ENCODE data around the gene PALD1. TPM values are rescaled to one million over a fixed set of nuclear protein-coding genes. Genes with fewer than 3 reads are reported as not detected.
A peak's percentile ranks its signal among the peaks of the same experiment; 100 is the strongest.

PALD1 gene
- total and polyA plus RNA-seq, 2 of the 4 experiments (the other 2 are of a cell fraction): 0.12 to 0.18 TPM

GRCh38 chr10:70444744-70445143, 33.8 kb upstream of the PALD1 start:
- Histone ChIP-seq H3K27ac (ENCODE audit: insufficient read depth, low read length) (no peak overlapping the region), H3K14ac (replicated peaks; ENCODE audit: low read depth, low read length) (no peak overlapping the region), H3K56ac (ENCODE audit: extremely low read depth, insufficient read depth, low read length) (no peak overlapping the region), H3K4me1 (ENCODE audit: control insufficient read depth, insufficient read depth, low read length) (peaks cover 2% of the 10 kb centered on the region; the same call in 1 of the 2 replicates), H4K91ac (ENCODE audit: insufficient read depth, low read depth, low read length) (no peak overlapping the region), H2AK9ac (replicated peaks; ENCODE audit: low read depth, low read length, poor library complexity) (no peak overlapping the region), H4K8ac (ENCODE audit: low read depth in 2 of 2, low read length in 2 of 2) (no peak overlapping the region), H3K4me3 (ENCODE audit: insufficient read depth, low read depth, low read length) (no peak overlapping the region), H3K18ac (ENCODE audit: low read depth, low read length) (no peak overlapping the region), H3K27me3 (ENCODE audit: control insufficient read depth, insufficient read depth, low read length) (peaks cover 46% of the 10 kb centered on the region), H3K4me2 (ENCODE audit: low read depth, low read length) (no peak overlapping the region), H2BK5ac (ENCODE audit: low read depth, low read length, poor library complexity, severe bottlenecking) (no peak overlapping the region), H3K4ac (ENCODE audit: low read depth, low read length) (no peak overlapping the region), H3K9me3 (ENCODE audit: control insufficient read depth, insufficient read depth, low read length) (no peaks in the 10 kb centered on the region; the same call in 1 of the 2 replicates), H3K36me3 (ENCODE audit: control insufficient read depth, insufficient read depth, low read length) (no peaks in the 10 kb centered on the region), H4K5ac (ENCODE audit: low read depth, low read length) (no peak overlapping the region), H2AFZ (replicated peaks; ENCODE audit: low read length, poor library complexity) (no peak overlapping the region), H2AK5ac (ENCODE audit: low read depth, low read length) (no peak overlapping the region), H3K23ac (ENCODE audit: low read depth, low read length) (no peak overlapping the region), H2BK120ac (ENCODE audit: low read depth, low read length) (no peak overlapping the region), H4K20me1 (ENCODE audit: insufficient read depth, low read length) (peaks cover 11% of the 10 kb centered on the region), H3K9ac (ENCODE audit: low read depth, low read length) (no peak overlapping the region), H2BK20ac (ENCODE audit: low read depth, low read length) (no peak overlapping the region), H3K9me1 (ENCODE audit: insufficient read depth, low read length) (no peaks in the 10 kb centered on the region), H3K79me1 (ENCODE audit: low read depth in 1 of 2, low read length in 2 of 2) (no peaks in the 10 kb centered on the region), H2BK15ac (ENCODE audit: low read depth, low read length) (no peak overlapping the region)
- TF ChIP-seq RCOR1 (IDR thresholded peaks at IDR 0.05; ENCODE audit: insufficient replicate concordance, low read length) (no peak), MAZ (IDR thresholded peaks at IDR 0.05; ENCODE audit: borderline replicate concordance, low read depth, low read length) (no peak), POLR2A (IDR thresholded peaks at IDR 0.05; ENCODE audit: low read depth, low read length) (no peak), FOS (IDR thresholded peaks at IDR 0.05; ENCODE audit: low read depth, low read length) (no peak), MAFK (IDR thresholded peaks at IDR 0.05; ENCODE audit: low read depth, low read length) (no peak), BHLHE40 (IDR thresholded peaks at IDR 0.05; ENCODE audit: low read depth, low read length) (no peak), MXI1 (IDR thresholded peaks at IDR 0.05; ENCODE audit: borderline replicate concordance, low read depth, low read length) (no peak), CEBPB (IDR thresholded peaks at IDR 0.05; ENCODE audit: low read depth, low read length) (no peak), SMC3 (IDR thresholded peaks at IDR 0.05; ENCODE audit: low read depth, low read length) (no peak), CHD1 (IDR thresholded peaks at IDR 0.05; ENCODE audit: low read depth, low read length) (no peak)
- TF ChIP-seq, protein P1, sequence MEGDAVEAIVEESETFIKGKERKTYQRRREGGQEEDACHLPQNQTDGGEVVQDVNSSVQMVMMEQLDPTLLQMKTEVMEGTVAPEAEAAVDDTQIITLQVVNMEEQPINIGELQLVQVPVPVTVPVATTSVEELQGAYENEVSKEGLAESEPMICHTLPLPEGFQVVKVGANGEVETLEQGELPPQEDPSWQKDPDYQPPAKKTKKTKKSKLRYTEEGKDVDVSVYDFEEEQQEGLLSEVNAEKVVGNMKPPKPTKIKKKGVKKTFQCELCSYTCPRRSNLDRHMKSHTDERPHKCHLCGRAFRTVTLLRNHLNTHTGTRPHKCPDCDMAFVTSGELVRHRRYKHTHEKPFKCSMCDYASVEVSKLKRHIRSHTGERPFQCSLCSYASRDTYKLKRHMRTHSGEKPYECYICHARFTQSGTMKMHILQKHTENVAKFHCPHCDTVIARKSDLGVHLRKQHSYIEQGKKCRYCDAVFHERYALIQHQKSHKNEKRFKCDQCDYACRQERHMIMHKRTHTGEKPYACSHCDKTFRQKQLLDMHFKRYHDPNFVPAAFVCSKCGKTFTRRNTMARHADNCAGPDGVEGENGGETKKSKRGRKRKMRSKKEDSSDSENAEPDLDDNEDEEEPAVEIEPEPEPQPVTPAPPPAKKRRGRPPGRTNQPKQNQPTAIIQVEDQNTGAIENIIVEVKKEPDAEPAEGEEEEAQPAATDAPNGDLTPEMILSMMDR (conservative IDR thresholded peaks at IDR 0.05; ENCODE audit: low read depth, low read length): no peak
- TF ChIP-seq, protein P2, sequence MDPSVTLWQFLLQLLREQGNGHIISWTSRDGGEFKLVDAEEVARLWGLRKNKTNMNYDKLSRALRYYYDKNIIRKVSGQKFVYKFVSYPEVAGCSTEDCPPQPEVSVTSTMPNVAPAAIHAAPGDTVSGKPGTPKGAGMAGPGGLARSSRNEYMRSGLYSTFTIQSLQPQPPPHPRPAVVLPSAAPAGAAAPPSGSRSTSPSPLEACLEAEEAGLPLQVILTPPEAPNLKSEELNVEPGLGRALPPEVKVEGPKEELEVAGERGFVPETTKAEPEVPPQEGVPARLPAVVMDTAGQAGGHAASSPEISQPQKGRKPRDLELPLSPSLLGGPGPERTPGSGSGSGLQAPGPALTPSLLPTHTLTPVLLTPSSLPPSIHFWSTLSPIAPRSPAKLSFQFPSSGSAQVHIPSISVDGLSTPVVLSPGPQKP (IDR thresholded peaks at IDR 0.05; ENCODE audit: borderline replicate concordance, low read depth, low read length): no peak
- WGBS, 2 experiments (ENCODE audit: extremely low coverage in 2 of 2, insufficient read length in 1 of 2): no CpG with 5 or more reads among the region's 4 CpGs
- CTCF ChIA-PET: no interaction called here
- intact Hi-C loops (cut with micrococcal nuclease): no loop called here
- dilution Hi-C loops (cut with HindIII; ENCODE audit: low sequenced_read_pairs, unreplicated experiment): no loop called here
- BruUV-seq (replicated peaks): no TSS peak
- in situ Hi-C loops (cut with MboI; ENCODE audit: low sequenced_read_pairs): no loop called here
- POLR2A ChIA-PET (ENCODE audit: unreplicated experiment): no interaction called here
- DNase-seq (peak; percentile 11), ATAC-seq (ENCODE audit: low read depth) (no peak)

Data from IMR-90 (cell line).